Type B pancreatic cell (in vitro differentiated cells): ENCODE data around the gene RAD51B. TPM values are rescaled to one million over a fixed set of nuclear protein-coding genes. Genes with fewer than 3 reads are reported as not detected.

Source experiments
- DNase-seq: peaks from one replicate; pipeline ENCODE4 v3.0.0; 2021; ENCODE audit warnings: mixed read lengths; ENCODE audit not compliant: unreplicated experiment; ENCODE audit errors: extremely low spot score
- H3K27ac Mint-ChIP-seq: 2 replicates; pipeline ENCODE4 v1.8.0; 2021; ENCODE audit warnings: mild to moderate bottlenecking, mixed read lengths
- H3K27me3 Mint-ChIP-seq: 2 replicates; pipeline ENCODE4 v1.8.0; 2021; ENCODE audit warnings: mixed read lengths
- H3K36me3 Mint-ChIP-seq: 2 replicates; pipeline ENCODE4 v1.8.0; 2021; ENCODE audit warnings: mixed read lengths
- H3K4me1 Mint-ChIP-seq: one replicate; pipeline ENCODE4 v1.8.0; 2021; ENCODE audit warnings: mixed read lengths; ENCODE audit not compliant: unreplicated experiment
- H3K4me3 Mint-ChIP-seq: 2 replicates; pipeline ENCODE4 v1.8.0; 2021; ENCODE audit warnings: mild to moderate bottlenecking, mixed read lengths
- H3K9me3 Mint-ChIP-seq: 2 replicates; pipeline ENCODE4 v1.8.0; 2021; ENCODE audit warnings: mixed read lengths
- CTCF ChIP-seq: fragments of 200-600 bp; sonication (generic); conservative IDR thresholded peaks from 2 replicates; pipeline ENCODE4 v1.5.0; 2021; ENCODE audit warnings: antibody characterized with exemption, mild to moderate bottlenecking
- total RNA-seq: library from RNA; stranded (reverse); gene quantifications from 2 replicates; pipeline ENCODE4 v1.2.1, GENCODE V29; 2021; ENCODE audit warnings: low replicate concordance

The RAD51B gene
- total RNA-seq, 1 donor from 2014 or later, result 27.3 TPM

- peaks cover 12% of the 10 kb centered on the region for H3K36me3 Mint-ChIP-seq
- no peak for TF ChIP-seq CTCF
- peak overlapping the region; percentile 71 for H3K27ac Mint-ChIP-seq
- H3K4me3 Mint-ChIP-seq, result peak overlapping the region; percentile 14
- DNase-seq, result no peak
- peaks cover 7% of the 10 kb centered on the region for H3K9me3 Mint-ChIP-seq
- H3K4me1 Mint-ChIP-seq, result peaks cover 60% of the 10 kb centered on the region
- H3K27me3 Mint-ChIP-seq, result no peaks in the 10 kb centered on the region
Observed at GRCh38 chr14:68168460-68169109, 349.0 kb downstream of the RAD51B start.

DNA sequence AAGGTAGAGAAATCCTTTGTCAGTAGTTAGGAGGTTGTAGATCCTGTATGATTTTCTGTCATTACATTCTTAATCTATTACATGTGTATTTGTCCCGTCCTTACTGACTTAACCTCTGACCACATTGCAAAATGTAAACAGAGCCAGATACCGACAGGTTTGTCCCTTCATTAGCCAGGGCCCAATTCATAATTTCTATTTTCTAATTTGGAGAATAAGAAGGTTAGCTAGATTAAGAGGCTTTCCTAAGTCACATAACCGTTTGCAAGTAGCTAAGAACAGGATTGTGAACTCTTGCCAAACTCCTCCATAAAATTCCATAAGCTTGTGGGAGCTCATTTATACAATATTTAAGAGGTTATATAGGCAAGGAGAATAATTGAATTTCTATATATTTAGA lies 352.6 kb downstream of the RAD51B start:
- TF ChIP-seq CTCF, result no peak
- Mint-ChIP-seq H3K27me3 (no peaks in the 10 kb centered on the region), H3K4me3 (peak overlapping the region; percentile 21), H3K4me1 (peaks cover 51% of the 10 kb centered on the region), H3K36me3 (peaks cover 13% of the 10 kb centered on the region), H3K9me3 (peaks cover 12% of the 10 kb centered on the region), H3K27ac (peak overlapping the region; percentile 47)
- DNase-seq, result no peak

- H3K4me1 Mint-ChIP-seq, result peaks cover 49% of the 10 kb centered on the region
- no peak for DNase-seq
- H3K27me3 Mint-ChIP-seq, result no peaks in the 10 kb centered on the region
Observed at GRCh38 chr14:68172627-68173026, 353.0 kb downstream of the RAD51B start.

DNA sequence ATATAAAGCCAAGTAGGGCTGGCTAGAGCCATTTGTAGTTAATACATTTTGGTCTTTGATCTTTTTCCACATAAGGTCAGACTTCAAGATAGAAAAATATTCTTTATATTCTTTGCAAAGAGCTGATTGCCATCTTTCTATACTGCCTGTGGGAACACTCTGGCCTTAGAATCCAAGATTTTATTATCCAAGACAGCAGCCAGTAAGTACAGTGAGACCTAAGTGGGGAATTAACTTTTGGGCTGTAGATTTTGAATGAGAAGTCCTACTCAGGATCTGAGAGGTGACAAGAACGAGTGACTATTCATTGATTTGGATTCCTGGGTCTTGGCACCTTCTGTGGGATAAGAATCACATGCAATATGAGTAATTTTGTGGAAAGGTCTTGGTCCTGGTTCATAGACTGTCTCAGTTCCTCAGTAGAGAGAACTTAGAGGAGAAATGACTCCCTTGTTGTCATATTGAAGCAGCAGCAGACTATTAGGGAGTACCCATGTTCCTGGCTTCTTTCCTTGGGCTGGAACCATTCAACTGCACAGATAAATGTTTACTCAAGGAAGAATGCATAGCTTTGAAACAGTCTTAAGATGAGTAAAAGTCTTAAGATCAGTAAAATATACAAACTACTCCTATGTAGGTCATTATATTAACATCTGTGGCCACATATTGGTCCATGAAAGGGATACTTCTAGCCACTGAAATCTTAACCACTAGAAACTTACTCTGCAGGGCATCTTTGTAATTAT lies 353.8 kb downstream of the RAD51B start:
- peak overlapping the region; percentile 62 for H3K27ac Mint-ChIP-seq
- no peak for DNase-seq
- no peaks in the 10 kb centered on the region for H3K27me3 Mint-ChIP-seq
- no peak for TF ChIP-seq CTCF
- H3K4me1 Mint-ChIP-seq, result peaks cover 50% of the 10 kb centered on the region
- peaks cover 10% of the 10 kb centered on the region for H3K36me3 Mint-ChIP-seq
- no peak overlapping the region for H3K4me3 Mint-ChIP-seq
- H3K9me3 Mint-ChIP-seq, result peaks cover 8% of the 10 kb centered on the region

More at GRCh38 chr14:68172627-68173026, 353.0 kb downstream of the RAD51B start:
- Mint-ChIP-seq H3K9me3 (peaks cover 8% of the 10 kb centered on the region), H3K36me3 (peaks cover 10% of the 10 kb centered on the region), H3K27ac (peak overlapping the region; percentile 62), H3K4me3 (peak overlapping the region; percentile 10)
- no peak for TF ChIP-seq CTCF

DNA sequence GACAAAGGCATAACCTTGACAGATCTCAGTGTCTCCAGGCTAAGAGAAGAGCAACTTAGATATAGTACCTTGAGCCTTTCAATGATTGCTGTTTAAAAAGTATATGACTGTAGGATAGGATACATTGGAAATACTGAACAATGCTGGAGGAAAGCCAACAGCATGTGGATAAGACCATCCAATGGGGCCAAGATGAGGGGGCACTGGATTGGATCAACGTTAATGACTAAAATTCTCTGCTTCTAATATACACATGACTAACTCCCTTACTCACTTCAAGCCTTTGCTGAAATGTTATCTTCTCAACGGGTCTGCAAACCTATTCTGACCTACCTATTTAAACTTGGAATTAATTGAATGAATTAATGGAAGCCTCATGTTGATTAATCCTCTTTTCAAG lies 354.9 kb downstream of the RAD51B start:
- Mint-ChIP-seq H3K36me3 (peaks cover 10% of the 10 kb centered on the region), H3K27me3 (no peaks in the 10 kb centered on the region), H3K27ac (peak overlapping the region; percentile 54), H3K4me3 (no peak overlapping the region), H3K9me3 (peaks cover 8% of the 10 kb centered on the region), H3K4me1 (peaks cover 46% of the 10 kb centered on the region)
- no peak for TF ChIP-seq CTCF
- no peak for DNase-seq
